HepG2 (cell line): ENCODE data around the gene ST6GALNAC2.

Experiments
- NR1H2 ChIP-seq: sonication (generic); formaldehyde crosslinking; IDR thresholded peaks from 2 replicates; pipeline ENCODE4 v1.8.1; 2022; ENCODE audit warnings: low read depth, missing genetic modification reagents, borderline replicate concordance
- ZNF335 ChIP-seq: sonication (generic); formaldehyde crosslinking; IDR thresholded peaks from 2 replicates; pipeline ENCODE4 v1.4.0; 2020; ENCODE audit warnings: missing genetic modification reagents
- TF ChIP-seq, protein P1 (sequence below), 2 experiments: IDR thresholded peaks; 2 replicates each; pipeline ENCODE4 v1.6.1; 2011 to 2012; ENCODE audit warnings: low read length in 2 of 2, borderline replicate concordance in 1 of 2, low read depth in 1 of 2, mild to moderate bottlenecking in 1 of 2, moderate library complexity in 1 of 2
- TF ChIP-seq, protein P2 (sequence below): sonication (generic); formaldehyde crosslinking; IDR thresholded peaks from 2 replicates; pipeline ENCODE4 v1.5.0; 2020; ENCODE audit warnings: mild to moderate bottlenecking, missing genetic modification reagents, moderate library complexity
- TF ChIP-seq, protein P3 (sequence below), 2 experiments: sonication (generic) in 1 of 2; formaldehyde crosslinking in 1 of 2; IDR thresholded peaks; 2 replicates each; pipeline versions ENCODE4 v1.4.0 to v1.6.1; 2018 to 2020; ENCODE audit warnings: missing genetic modification reagents in 2 of 2, borderline replicate concordance in 1 of 2, low read depth in 1 of 2, mild to moderate bottlenecking in 1 of 2, missing biosample characterization in 1 of 2

DNA sequence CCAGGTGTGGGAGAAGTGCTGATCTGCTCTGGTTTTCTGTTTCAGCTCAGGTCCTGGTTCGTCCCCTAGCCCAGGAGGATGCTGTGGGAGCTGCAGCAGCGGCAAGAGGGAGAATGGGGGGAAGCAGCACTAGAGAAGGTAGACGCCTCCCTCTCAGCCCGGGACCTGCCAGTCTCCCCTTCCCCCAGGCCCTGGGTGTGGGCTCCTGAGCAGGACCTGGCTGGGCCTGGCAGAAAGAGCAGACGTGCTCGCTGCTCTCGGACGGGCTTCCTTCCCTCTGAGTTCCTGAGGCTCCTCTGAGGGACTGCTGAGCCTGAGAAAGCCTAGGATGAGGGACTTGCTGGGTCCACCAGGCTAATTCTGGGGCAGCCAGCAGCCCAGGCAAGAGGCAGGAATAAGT, 42.7 kb downstream of the ST6GALNAC2 start:
- TF ChIP-seq, protein P1, sequence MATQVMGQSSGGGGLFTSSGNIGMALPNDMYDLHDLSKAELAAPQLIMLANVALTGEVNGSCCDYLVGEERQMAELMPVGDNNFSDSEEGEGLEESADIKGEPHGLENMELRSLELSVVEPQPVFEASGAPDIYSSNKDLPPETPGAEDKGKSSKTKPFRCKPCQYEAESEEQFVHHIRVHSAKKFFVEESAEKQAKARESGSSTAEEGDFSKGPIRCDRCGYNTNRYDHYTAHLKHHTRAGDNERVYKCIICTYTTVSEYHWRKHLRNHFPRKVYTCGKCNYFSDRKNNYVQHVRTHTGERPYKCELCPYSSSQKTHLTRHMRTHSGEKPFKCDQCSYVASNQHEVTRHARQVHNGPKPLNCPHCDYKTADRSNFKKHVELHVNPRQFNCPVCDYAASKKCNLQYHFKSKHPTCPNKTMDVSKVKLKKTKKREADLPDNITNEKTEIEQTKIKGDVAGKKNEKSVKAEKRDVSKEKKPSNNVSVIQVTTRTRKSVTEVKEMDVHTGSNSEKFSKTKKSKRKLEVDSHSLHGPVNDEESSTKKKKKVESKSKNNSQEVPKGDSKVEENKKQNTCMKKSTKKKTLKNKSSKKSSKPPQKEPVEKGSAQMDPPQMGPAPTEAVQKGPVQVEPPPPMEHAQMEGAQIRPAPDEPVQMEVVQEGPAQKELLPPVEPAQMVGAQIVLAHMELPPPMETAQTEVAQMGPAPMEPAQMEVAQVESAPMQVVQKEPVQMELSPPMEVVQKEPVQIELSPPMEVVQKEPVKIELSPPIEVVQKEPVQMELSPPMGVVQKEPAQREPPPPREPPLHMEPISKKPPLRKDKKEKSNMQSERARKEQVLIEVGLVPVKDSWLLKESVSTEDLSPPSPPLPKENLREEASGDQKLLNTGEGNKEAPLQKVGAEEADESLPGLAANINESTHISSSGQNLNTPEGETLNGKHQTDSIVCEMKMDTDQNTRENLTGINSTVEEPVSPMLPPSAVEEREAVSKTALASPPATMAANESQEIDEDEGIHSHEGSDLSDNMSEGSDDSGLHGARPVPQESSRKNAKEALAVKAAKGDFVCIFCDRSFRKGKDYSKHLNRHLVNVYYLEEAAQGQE (IDR thresholded peaks at IDR 0.05; ENCODE audit: borderline replicate concordance in 1 of 2, low read depth in 1 of 2, low read length in 2 of 2): no peak
- TF ChIP-seq, protein P2, sequence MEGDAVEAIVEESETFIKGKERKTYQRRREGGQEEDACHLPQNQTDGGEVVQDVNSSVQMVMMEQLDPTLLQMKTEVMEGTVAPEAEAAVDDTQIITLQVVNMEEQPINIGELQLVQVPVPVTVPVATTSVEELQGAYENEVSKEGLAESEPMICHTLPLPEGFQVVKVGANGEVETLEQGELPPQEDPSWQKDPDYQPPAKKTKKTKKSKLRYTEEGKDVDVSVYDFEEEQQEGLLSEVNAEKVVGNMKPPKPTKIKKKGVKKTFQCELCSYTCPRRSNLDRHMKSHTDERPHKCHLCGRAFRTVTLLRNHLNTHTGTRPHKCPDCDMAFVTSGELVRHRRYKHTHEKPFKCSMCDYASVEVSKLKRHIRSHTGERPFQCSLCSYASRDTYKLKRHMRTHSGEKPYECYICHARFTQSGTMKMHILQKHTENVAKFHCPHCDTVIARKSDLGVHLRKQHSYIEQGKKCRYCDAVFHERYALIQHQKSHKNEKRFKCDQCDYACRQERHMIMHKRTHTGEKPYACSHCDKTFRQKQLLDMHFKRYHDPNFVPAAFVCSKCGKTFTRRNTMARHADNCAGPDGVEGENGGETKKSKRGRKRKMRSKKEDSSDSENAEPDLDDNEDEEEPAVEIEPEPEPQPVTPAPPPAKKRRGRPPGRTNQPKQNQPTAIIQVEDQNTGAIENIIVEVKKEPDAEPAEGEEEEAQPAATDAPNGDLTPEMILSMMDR: no peak
- TF ChIP-seq, protein P3, sequence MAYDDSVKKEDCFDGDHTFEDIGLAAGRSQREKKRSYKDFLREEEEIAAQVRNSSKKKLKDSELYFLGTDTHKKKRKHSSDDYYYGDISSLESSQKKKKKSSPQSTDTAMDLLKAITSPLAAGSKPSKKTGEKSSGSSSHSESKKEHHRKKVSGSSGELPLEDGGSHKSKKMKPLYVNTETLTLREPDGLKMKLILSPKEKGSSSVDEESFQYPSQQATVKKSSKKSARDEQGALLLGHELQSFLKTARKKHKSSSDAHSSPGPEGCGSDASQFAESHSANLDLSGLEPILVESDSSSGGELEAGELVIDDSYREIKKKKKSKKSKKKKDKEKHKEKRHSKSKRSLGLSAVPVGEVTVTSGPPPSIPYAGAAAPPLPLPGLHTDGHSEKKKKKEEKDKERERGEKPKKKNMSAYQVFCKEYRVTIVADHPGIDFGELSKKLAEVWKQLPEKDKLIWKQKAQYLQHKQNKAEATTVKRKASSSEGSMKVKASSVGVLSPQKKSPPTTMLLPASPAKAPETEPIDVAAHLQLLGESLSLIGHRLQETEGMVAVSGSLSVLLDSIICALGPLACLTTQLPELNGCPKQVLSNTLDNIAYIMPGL (CRISPR knock-in tag; IDR thresholded peaks at IDR 0.05; ENCODE audit: borderline replicate concordance in 1 of 2, low read depth in 1 of 2): no peak
- TF ChIP-seq ZNF335 (CRISPR knock-in tag) (no peak), NR1H2 (no peak)
